Psoas muscle (tissue), 8 donors: Measurements from ENCODE around the gene ZFP36L2. TPM values are rescaled to one million over a fixed set of nuclear protein-coding genes. Genes with fewer than 3 reads are reported as not detected.

Source experiments
- ATAC-seq, 4 donors: fragments of 200-7000 bp; cut with Tn5 transposase; one replicate each; pipeline ENCODE4 v1.9.1; 2020; ENCODE audit warnings: moderate library complexity in 3 of 4, mild to moderate bottlenecking in 2 of 4
- DNase-seq, 2 donors: peaks; one replicate each; pipeline ENCODE4 v3.0.0-alpha.2; 2020
- H3K27ac ChIP-seq: fragments of 200-600 bp; one replicate; pipeline ENCODE4 v1.8.0; 2022
- H3K27me3 ChIP-seq, 3 donors: fragments of 200-600 bp in 1 of 3; one replicate each; pipeline versions ENCODE4 v1.6.1 to v1.8.0; 2013 to 2022; ENCODE audit warnings: low read length in 2 of 3, mild to moderate bottlenecking in 2 of 3, moderate library complexity in 1 of 3; ENCODE audit not compliant: insufficient read depth in 3 of 3
- H3K36me3 ChIP-seq, 2 donors: fragments of 200-600 bp in 1 of 2; one replicate each; pipeline versions ENCODE4 v1.6.1 to v1.8.0; 2013 to 2022; ENCODE audit warnings: low read depth in 1 of 2, mild to moderate bottlenecking in 1 of 2, moderate library complexity in 1 of 2; ENCODE audit not compliant: insufficient read depth in 1 of 2
- H3K4me1 ChIP-seq: fragments of 200-600 bp; one replicate; pipeline ENCODE4 v1.8.0; 2022
- H3K4me3 ChIP-seq: fragments of 200-600 bp; one replicate; pipeline ENCODE4 v1.8.0; 2022; ENCODE audit warnings: mild to moderate bottlenecking
- H3K9me3 ChIP-seq: fragments of 200-600 bp; one replicate; pipeline ENCODE4 v1.8.0; 2022
- CTCF ChIP-seq: fragments of 200-600 bp; IDR thresholded peaks from one replicate; pipeline ENCODE4 v1.8.0; 2022; ENCODE audit warnings: antibody characterized with exemption
- WGBS, 3 donors: extraction: QIAGEN DNeasy Blood & Tissue Kit; methylation state at CpG; one replicate each; pipeline versions ENCODE4 v1.1.6 to v1.1.7; 2013; 5-methylcytosine and 5-hydroxymethylcytosine counted together
- intact Hi-C, 2 donors: fragments of 100-400 bp; cut with DNase I; formaldehyde crosslinking; loops; one replicate each; pipeline versions ENCODE4 v1.11.0 to v1.14.2; 2022
- polyA plus RNA-seq, 3 donors: library from polyadenylated mRNA; stranded (reverse); fragments of 200-250 nt; gene quantifications; one replicate each; pipeline ENCODE4 v1.2.3, GENCODE V29; 2013
- total RNA-seq, 4 donors: library from RNA; stranded (reverse); fragmentation: NEBNext Ultra II Directional in 2 of 4; extraction: Animal tissue kit (Norgen Biotek cat#: 25700) in 2 of 4; gene quantifications; one replicate each; pipeline versions ENCODE4 v1.2.1 to v1.2.4, GENCODE V29; 2021 to 2023
- donor health status: healthy with polysubstance abuse.
- donor health status: DM: no; HTN: no; CAD: no; lungs with moderate emphysema.
- donor health status: Bipolar disorder and iron deficiency.
- donor health status: healthy.
- donor health status: DM: yes; HTN: yes; CAD: no.
- donor health status: DM: no; HTN: no; CAD: no.
- donor health status: DM: no; HTN: no; CAD: no.
- donor health status: DM: yes; HTN: yes; CAD: no.

The ZFP36L2 gene
- total and polyA plus RNA-seq, 7 donors: 26.3 to 103 (median 48.9) TPM

- TF ChIP-seq CTCF: no peak
- no peaks in the 10 kb centered on the region for H3K4me1 ChIP-seq
- H3K9me3 ChIP-seq: no peaks in the 10 kb centered on the region
- no peaks in the 10 kb centered on the region for H3K36me3 ChIP-seq
- 77 to 79% (median 78%) methylated on average over 9 of the region's 9 CpGs for WGBS, 3 donors
- no peak overlapping the region for H3K4me3 ChIP-seq
- intact Hi-C loops: no loop called here
- DNase-seq: no peak
- H3K27me3 ChIP-seq: no peaks in the 10 kb centered on the region
- no peak overlapping the region for H3K27ac ChIP-seq
- ATAC-seq: no peak
These were observed 18.7 kb downstream of the ZFP36L2 start for GRCh38 chr2:43207553-43208300.

- H3K27ac ChIP-seq: no peak overlapping the region
- no peaks in the 10 kb centered on the region for H3K36me3 ChIP-seq
- WGBS, 3 donors: 94 to 97% (median 97%) methylated on average over 7 of the region's 7 CpGs
- H3K9me3 ChIP-seq: no peaks in the 10 kb centered on the region
- intact Hi-C loops: no loop called here
- H3K27me3 ChIP-seq: no peaks in the 10 kb centered on the region
- DNase-seq: no peak
- H3K4me3 ChIP-seq: no peak overlapping the region
- no peak for TF ChIP-seq CTCF
- ATAC-seq: no peak
- no peaks in the 10 kb centered on the region for H3K4me1 ChIP-seq
These were observed 19.8 kb downstream of the ZFP36L2 start for GRCh38 chr2:43206602-43207001.

GRCh38 chr2:43203373-43203772 is 23.0 kb downstream of the ZFP36L2 start:
- H3K4me1 ChIP-seq: no peaks in the 10 kb centered on the region

GRCh38 chr2:43202289-43202688 is 24.1 kb downstream of the ZFP36L2 start:
- no peak for TF ChIP-seq CTCF
- ATAC-seq: no peak
- intact Hi-C loops: no loop called here
- H3K27me3 ChIP-seq: no peaks in the 10 kb centered on the region
- no peaks in the 10 kb centered on the region for H3K9me3 ChIP-seq
- H3K4me3 ChIP-seq: no peak overlapping the region
- H3K4me1 ChIP-seq: no peaks in the 10 kb centered on the region
- WGBS, 3 donors: 48 to 69% (median 66%) methylated on average over 2 of the region's 2 CpGs
- H3K36me3 ChIP-seq: no peaks in the 10 kb centered on the region
- H3K27ac ChIP-seq: no peak overlapping the region
- DNase-seq: no peak

More at GRCh38 chr2:43203373-43203772, 23.0 kb downstream of the ZFP36L2 start:
- no peaks in the 10 kb centered on the region for H3K27me3 ChIP-seq
- no peak overlapping the region for H3K4me3 ChIP-seq
- intact Hi-C loops: no loop called here
- H3K9me3 ChIP-seq: no peaks in the 10 kb centered on the region
- no peak overlapping the region for H3K27ac ChIP-seq
- TF ChIP-seq CTCF: no peak
- DNase-seq (no peak), ATAC-seq (no peak)
- WGBS, 3 donors: 82 to 89% (median 87%) methylated on average over 11 of the region's 11 CpGs
- no peaks in the 10 kb centered on the region for H3K36me3 ChIP-seq

GRCh38 chr2:43201497-43201896 is 24.9 kb downstream of the ZFP36L2 start:
- Histone ChIP-seq H3K27me3 (no peaks in the 10 kb centered on the region), H3K27ac (no peak overlapping the region), H3K9me3 (no peaks in the 10 kb centered on the region), H3K36me3 (no peaks in the 10 kb centered on the region), H3K4me3 (no peak overlapping the region), H3K4me1 (no peaks in the 10 kb centered on the region)
- WGBS, 3 donors: 61 to 70% (median 65%) methylated on average over 4 of the region's 4 CpGs
- ATAC-seq: no peak
- intact Hi-C loops: no loop called here
- no peak for DNase-seq
- no peak for TF ChIP-seq CTCF
